SU-DHL-6 (cell line): ENCODE measurements around the gene SIL1.
"Not testable (repeated sequence)": the region's sequence is repeated elsewhere in the genome, so short reads cannot be mapped to it uniquely, and the experiment has no call there.

Source experiments
- H2AFZ ChIP-seq: fragments of 200-600 bp; sonication (generic); 2 replicates; pipeline ENCODE4 v1.6.1; 2014; ENCODE audit warnings: low read depth, mild to moderate bottlenecking, moderate library complexity, mixed read lengths, antibody characterized with exemption, low read length; ENCODE audit not compliant: severe bottlenecking
- H3F3A ChIP-seq: fragments of 200-600 bp; shearing (Covaris generic); 2 replicates; pipeline ENCODE4 v1.6.0; 2016; ENCODE audit warnings: antibody characterized with exemption, mild to moderate bottlenecking; ENCODE audit not compliant: insufficient read depth
- H3K27ac ChIP-seq: fragments of 200-600 bp; sonication (generic); 2 replicates; pipeline ENCODE4 v1.5.1; 2016; ENCODE audit warnings: low read depth, mild to moderate bottlenecking, low read length, moderate library complexity, mixed read lengths
- H3K27me3 ChIP-seq: fragments of 200-600 bp; sonication (generic), shearing (Covaris generic); 2 replicates; pipeline ENCODE4 v1.6.0; 2014; ENCODE audit warnings: mild to moderate bottlenecking, low read length
- H3K36me3 ChIP-seq: fragments of 200-600 bp; sonication (generic); 2 replicates; pipeline ENCODE4 v1.6.1; 2014; ENCODE audit warnings: mild to moderate bottlenecking, low read length, mixed read lengths
- H3K4me2 ChIP-seq: fragments of 300-600, 200-600 bp; shearing (Covaris generic), sonication (generic); 2 replicates; pipeline ENCODE4 v1.6.0; 2014; ENCODE audit warnings: low read length, low read depth, mild to moderate bottlenecking; ENCODE audit not compliant: poor library complexity, severe bottlenecking
- H3K4me3 ChIP-seq: fragments of 200-600 bp; sonication (generic); 2 replicates; pipeline ENCODE4 v1.5.1; 2014; ENCODE audit warnings: antibody characterized with exemption, low read length, mild to moderate bottlenecking, mixed read lengths; ENCODE audit not compliant: insufficient read depth, poor library complexity, severe bottlenecking
- H3K79me2 ChIP-seq: fragments of 200-600 bp; sonication (generic); 2 replicates; pipeline ENCODE4 v1.6.1; 2014; ENCODE audit warnings: mild to moderate bottlenecking, low read length, moderate library complexity; ENCODE audit not compliant: insufficient read depth
- H3K9ac ChIP-seq: fragments of 200-600 bp; sonication (generic); 2 replicates; pipeline ENCODE4 v1.7.0; 2014; ENCODE audit warnings: mild to moderate bottlenecking, low read length
- H3K9me2 ChIP-seq: fragments of 200-600 bp; sonication (generic); replicated peaks from 2 replicates; pipeline ENCODE4 v1.6.1; 2014; ENCODE audit warnings: low read length; ENCODE audit not compliant: insufficient read depth
- H3K9me3 ChIP-seq: fragments of 200-600 bp; sonication (generic); 2 replicates; pipeline ENCODE4 v1.6.1; 2014; ENCODE audit warnings: low read length, mixed read lengths; ENCODE audit not compliant: insufficient read depth
- H4K20me1 ChIP-seq: fragments of 200-600 bp; sonication (generic); 2 replicates; pipeline ENCODE4 v1.6.1; 2014; ENCODE audit warnings: low read depth, mild to moderate bottlenecking, antibody characterized with exemption, low read length, moderate library complexity, mixed read lengths
- EZH2phosphoT487 ChIP-seq: fragments of 200-600 bp; sonication (generic), shearing (Covaris generic); conservative IDR thresholded peaks from 2 replicates; pipeline ENCODE4 v1.6.1; 2018; ENCODE audit warnings: mild to moderate bottlenecking, antibody characterized with exemption, low read length, moderate library complexity, mixed read lengths
- TF ChIP-seq, protein P1 (sequence below): fragments of 200-600 bp; sonication (generic); IDR thresholded peaks from one replicate; pipeline ENCODE4 v1.5.1; 2017; ENCODE audit warnings: antibody characterized with exemption, mild to moderate bottlenecking, low read length, moderate library complexity; ENCODE audit not compliant: insufficient read depth, poor library complexity, severe bottlenecking

SIL1 gene

DNA sequence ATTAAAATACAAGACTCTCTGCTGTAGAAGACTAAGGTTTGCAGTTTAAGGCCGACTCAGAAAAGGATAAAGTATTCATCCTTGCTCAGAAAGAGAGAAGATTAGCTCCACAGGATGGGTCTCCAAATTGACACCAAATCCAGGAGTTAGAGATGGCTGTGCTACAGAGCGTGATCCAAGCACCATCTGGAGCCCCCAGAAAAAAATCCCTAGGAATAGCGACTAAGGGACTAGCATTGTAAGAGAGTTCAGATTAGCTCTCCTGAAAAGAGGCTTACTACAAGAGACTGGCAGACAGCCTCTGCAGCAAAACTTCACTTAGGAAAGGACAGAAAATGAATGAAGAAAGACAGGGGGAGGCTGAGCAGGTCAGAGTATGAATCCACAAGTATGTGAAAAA is 3.7 kb downstream of the SIL1 start:
- no peaks in the 10 kb centered on the region for H3K27me3 ChIP-seq
- TF ChIP-seq EZH2phosphoT487: no peak
- TF ChIP-seq, protein P1, sequence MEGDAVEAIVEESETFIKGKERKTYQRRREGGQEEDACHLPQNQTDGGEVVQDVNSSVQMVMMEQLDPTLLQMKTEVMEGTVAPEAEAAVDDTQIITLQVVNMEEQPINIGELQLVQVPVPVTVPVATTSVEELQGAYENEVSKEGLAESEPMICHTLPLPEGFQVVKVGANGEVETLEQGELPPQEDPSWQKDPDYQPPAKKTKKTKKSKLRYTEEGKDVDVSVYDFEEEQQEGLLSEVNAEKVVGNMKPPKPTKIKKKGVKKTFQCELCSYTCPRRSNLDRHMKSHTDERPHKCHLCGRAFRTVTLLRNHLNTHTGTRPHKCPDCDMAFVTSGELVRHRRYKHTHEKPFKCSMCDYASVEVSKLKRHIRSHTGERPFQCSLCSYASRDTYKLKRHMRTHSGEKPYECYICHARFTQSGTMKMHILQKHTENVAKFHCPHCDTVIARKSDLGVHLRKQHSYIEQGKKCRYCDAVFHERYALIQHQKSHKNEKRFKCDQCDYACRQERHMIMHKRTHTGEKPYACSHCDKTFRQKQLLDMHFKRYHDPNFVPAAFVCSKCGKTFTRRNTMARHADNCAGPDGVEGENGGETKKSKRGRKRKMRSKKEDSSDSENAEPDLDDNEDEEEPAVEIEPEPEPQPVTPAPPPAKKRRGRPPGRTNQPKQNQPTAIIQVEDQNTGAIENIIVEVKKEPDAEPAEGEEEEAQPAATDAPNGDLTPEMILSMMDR: no peak
- no peak overlapping the region for H3K4me3 ChIP-seq
- no peaks in the 10 kb centered on the region for H3K9me2 ChIP-seq
- no peak overlapping the region for H3K27ac ChIP-seq
- no peaks in the 10 kb centered on the region for H4K20me1 ChIP-seq
- H3F3A ChIP-seq: peaks cover 8% of the 10 kb centered on the region; the same call in 1 of the 2 replicates
- no peak overlapping the region for H3K9ac ChIP-seq
- H2AFZ ChIP-seq: no peak overlapping the region
- H3K9me3 ChIP-seq: no peaks in the 10 kb centered on the region
- no peaks in the 10 kb centered on the region for H3K36me3 ChIP-seq
- H3K79me2 ChIP-seq: peaks cover 17% of the 10 kb centered on the region
- H3K4me2 ChIP-seq: no peak overlapping the region

DNA sequence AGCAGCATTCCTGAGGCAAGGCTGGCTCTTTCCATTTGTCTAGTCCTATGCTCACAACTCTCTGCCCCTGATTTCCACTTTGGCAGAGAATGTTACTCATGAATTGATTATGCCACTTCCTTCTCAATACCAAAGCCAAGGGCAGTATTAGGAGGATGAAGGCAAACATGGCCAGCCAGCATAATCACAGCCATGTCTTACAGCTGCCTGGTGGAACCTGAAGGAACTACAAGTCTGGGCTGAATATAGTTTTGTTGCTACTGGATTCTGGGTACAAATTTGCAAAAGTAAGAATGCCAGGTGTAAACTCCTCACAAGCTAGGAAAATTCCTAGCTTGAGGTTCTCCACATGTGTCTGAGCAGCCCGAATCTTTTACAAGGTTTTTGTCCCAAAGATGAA is 4.2 kb downstream of the SIL1 start:
- Histone ChIP-seq H3K4me2 (no peak overlapping the region), H3K27ac (no peak overlapping the region), H3K9me2 (no peaks in the 10 kb centered on the region), H3K4me3 (no peak overlapping the region), H3K79me2 (peaks cover 17% of the 10 kb centered on the region), H3K9ac (no peak overlapping the region), H3K27me3 (no peaks in the 10 kb centered on the region), H4K20me1 (no peaks in the 10 kb centered on the region), H3K9me3 (no peaks in the 10 kb centered on the region), H3K36me3 (no peaks in the 10 kb centered on the region), H3F3A (peaks cover 8% of the 10 kb centered on the region; the same call in 1 of the 2 replicates), H2AFZ (no peak overlapping the region)
- TF ChIP-seq EZH2phosphoT487: no peak
- TF ChIP-seq, protein P1: no peak

DNA sequence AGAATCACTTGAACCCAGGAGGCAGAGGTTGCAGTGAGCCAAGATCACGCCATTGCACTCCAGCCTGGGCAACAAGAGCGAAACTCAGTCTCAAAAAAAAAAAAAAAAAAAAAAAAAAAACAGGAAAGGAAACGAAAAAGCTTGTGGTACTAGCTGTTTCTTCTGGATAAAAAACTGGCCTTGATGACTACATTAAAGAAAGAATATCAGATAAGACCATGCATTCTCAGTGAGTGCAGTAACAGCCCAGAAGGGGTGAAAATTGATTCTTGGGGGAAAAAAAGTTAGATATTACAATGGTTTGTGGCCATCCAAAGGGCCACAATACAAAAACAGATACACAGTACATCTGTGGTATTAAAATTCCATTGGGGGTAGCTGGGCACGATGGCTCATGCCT is 5.3 kb downstream of the SIL1 start:
- not testable (repeated sequence) for H3K9me2 ChIP-seq, H2AFZ ChIP-seq, H3K9me3 ChIP-seq, H3K4me3 ChIP-seq, H3K36me3 ChIP-seq, H3F3A ChIP-seq, H3K27ac ChIP-seq, H4K20me1 ChIP-seq, H3K4me2 ChIP-seq, H3K9ac ChIP-seq, H3K27me3 ChIP-seq
- H3K79me2 ChIP-seq: peaks cover 16% of the 10 kb centered on the region

DNA sequence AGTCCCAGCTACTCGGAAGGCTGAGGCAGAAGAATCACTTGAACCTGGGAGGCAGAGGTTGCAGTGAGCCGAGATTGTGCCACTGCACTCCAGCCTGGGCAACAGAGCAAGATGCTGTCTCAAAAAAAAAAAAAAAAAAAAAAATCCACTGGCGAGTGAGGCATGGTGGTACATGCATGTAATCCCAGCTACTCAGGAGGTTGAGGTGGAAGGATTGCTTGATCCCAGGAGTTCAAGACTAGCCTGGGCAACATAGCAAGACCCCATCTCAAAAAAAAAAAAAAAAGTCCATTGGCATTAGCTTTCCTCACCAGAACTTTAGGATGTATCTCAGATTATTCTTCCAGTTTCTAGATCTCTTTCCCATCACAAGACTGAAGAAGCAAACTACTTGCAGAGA is 6.2 kb downstream of the SIL1 start:
- H3K36me3 ChIP-seq, H3K9ac ChIP-seq, H3K9me3 ChIP-seq, H2AFZ ChIP-seq, H3K4me3 ChIP-seq, H3F3A ChIP-seq, H3K27ac ChIP-seq, H4K20me1 ChIP-seq, H3K79me2 ChIP-seq, H3K4me2 ChIP-seq, H3K9me2 ChIP-seq, H3K27me3 ChIP-seq: not testable (repeated sequence)
